Measurements from ENCODE around the gene ZNF337.

The ZNF337 gene

GRCh38 chr20:25624500-25624939 lies 72.1 kb downstream of the ZNF337 start:
- DNase-seq = peak in 1 of 4 experiments; percentile 28
